Mammary epithelial cell (primary cell): ENCODE measurements around the gene FAM72D.
"Not testable (repeated sequence)": the region's sequence is repeated elsewhere in the genome, so short reads cannot be mapped to it uniquely, and the experiment has no call there.

Experiments used
- CTCF ChIP-seq, 2 donors: IDR thresholded peaks in 1 of 2; conservative IDR thresholded peaks in 1 of 2; 2 replicates each; pipeline ENCODE4 v1.5.1; 2011 to 2012; ENCODE audit warnings: inconsistent platforms in 2 of 2, low read length in 2 of 2, mild to moderate bottlenecking in 2 of 2, control low read depth in 1 of 2, low read depth in 1 of 2; ENCODE audit not compliant: insufficient read depth in 1 of 2; ENCODE audit errors: extremely low read depth in 1 of 2
- EZH2 ChIP-seq: IDR thresholded peaks from 2 replicates; pipeline ENCODE4 v1.6.1; 2012; ENCODE audit warnings: low read length, inconsistent platforms, borderline replicate concordance

- TF ChIP-seq CTCF (conservative IDR thresholded peaks at IDR 0.05 in 1 of 2, IDR thresholded peaks at IDR 0.05 in 1 of 2; ENCODE audit: extremely low read depth in 1 of 2, insufficient read depth in 1 of 2, low read depth in 1 of 2, low read length in 2 of 2); EZH2: not testable (repeated sequence)
These were observed 26.7 kb downstream of the FAM72D start for GRCh38 chr1:145122344-145123061.
